GM12801 (cell line): ENCODE results near the gene DMWD.

Source experiments
- CTCF ChIP-seq: IDR thresholded peaks from one replicate; pipeline ENCODE4 v1.5.1; 2011; ENCODE audit warnings: control low read depth; ENCODE audit not compliant: insufficient read length; ENCODE audit errors: extremely low read depth

Gene DMWD

GRCh38 chr19:45770192-45771101 lies 22.2 kb downstream of the DMWD start:
- no peak for TF ChIP-seq CTCF

GRCh38 chr19:45769821-45770191 lies 22.8 kb downstream of the DMWD start:
- TF ChIP-seq CTCF: no peak

GRCh38 chr19:45768984-45769782 lies 23.5 kb downstream of the DMWD start, which contains the start of gene SIX5:
Gene SIX5 (minus strand): TSS chr19:45769252. CDS start chr19:45768844, 408 bp downstream.
- no peak for TF ChIP-seq CTCF

- TF ChIP-seq CTCF: no peak
Measured at GRCh38 chr19:45768655-45768983, 24.0 kb downstream of the DMWD start.

GRCh38 chr19:45767881-45768654 lies 24.6 kb downstream of the DMWD start:
- TF ChIP-seq CTCF: no peak

GRCh38 chr19:45767410-45767880 lies 25.2 kb downstream of the DMWD start:
- TF ChIP-seq CTCF: no peak
